Activated CD4-positive, alpha-beta T cell treated with anti-CD3 and anti-CD28 coated beads for 24 hours (primary cell): Measurements from ENCODE around the gene SSR4.
"Not testable (repeated sequence)": the region's sequence is repeated elsewhere in the genome, so short reads cannot be mapped to it uniquely, and the experiment has no call there.

ENCODE experiments used
- DNase-seq, 2 donors: peaks; one replicate each; pipeline ENCODE4 v3.0.0-alpha.2; 2020; ENCODE audit warnings: low read depth in 2 of 2

SSR4 gene

DNA sequence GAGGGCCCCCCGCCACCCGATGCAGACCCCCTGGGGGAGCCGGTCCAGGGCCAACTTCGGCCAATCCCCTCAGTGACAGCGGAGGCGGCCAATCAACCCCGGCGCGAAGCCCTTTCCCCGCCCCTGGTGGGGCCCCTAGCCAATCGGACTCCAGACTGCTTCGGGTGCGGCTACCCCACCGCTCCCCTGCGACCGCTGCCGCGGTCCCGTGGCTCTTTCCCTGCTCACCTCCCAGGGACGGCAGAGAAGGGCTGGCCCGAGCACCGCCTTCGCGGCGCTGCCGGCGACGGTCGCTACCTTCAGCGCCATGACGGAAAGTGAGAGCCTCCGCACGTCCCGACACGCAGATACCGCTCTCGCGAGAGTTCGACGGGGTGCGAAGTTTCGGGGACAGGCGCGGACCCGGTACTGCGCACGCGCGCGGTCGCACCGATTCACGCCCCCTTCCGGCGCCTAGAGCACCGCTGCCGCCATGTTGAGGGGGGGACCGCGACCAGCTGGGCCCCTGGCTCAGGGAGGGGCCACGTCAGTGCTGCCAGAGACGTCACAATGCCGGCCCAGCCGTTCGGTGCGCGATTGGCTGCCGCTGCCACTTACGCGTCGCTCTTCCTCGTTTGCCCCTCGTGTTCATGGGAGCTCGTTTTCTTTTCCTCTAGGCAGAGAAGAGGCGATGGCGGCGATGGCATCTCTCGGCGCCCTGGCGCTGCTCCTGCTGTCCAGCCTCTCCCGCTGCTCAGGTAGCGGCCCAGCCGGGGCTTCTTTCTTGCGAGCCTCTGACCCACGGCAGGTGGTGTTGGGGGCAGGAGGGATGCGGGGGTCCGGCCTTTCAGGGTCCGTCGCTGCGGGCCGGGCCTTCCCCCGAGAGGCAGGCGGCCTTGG, at the start of gene SSR4, which contains the start of gene IDH3G:
Gene SSR4 (plus strand): TSS at position 651 of the 879 bp plus-strand sequence. CDS start 20 bp downstream, at position 671.
Gene IDH3G (minus strand): TSS at position 358 of the 879 bp plus-strand sequence. CDS start 49 bp downstream, at position 309.
- DNase-seq, result peak; percentile 84 to 87

DNA sequence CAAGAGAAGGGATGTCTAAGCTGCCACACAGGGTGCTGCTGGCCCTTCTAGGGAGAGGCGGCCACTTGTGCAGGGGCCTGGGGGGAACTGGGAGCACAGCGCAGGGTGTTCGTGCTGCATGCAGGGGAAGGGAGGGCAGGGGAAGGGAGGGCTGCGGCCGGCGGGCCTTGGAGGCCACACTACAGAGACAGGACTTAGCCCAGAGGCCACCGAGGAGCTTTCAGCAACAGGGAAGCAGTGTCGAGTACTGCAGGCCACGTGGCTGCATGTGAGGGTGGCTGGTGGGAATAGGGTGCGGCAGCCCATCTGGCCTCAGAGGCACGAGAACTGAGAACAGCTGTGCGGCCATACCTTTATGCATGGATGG, 49.4 kb upstream of the SSR4 start:
- not testable (repeated sequence) for DNase-seq

DNA sequence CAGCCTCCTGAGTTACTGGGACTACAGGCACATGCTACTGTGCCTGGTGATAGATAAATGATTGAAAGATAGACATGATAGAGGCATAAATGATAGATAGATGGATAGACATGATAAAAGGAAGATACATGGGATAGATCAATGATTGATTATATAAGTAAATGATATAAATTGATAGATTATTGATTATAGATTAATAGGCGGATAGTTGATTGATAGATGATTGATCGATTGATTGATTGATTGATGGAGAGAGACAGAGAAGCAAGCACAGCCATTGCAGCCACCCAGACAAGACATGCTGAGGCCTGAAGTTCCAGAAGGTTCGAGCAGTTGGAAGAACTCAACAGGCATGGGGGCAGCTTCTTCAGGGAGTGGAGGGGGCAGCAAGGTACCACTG, 48.1 kb upstream of the SSR4 start:
- no peak for DNase-seq

DNA sequence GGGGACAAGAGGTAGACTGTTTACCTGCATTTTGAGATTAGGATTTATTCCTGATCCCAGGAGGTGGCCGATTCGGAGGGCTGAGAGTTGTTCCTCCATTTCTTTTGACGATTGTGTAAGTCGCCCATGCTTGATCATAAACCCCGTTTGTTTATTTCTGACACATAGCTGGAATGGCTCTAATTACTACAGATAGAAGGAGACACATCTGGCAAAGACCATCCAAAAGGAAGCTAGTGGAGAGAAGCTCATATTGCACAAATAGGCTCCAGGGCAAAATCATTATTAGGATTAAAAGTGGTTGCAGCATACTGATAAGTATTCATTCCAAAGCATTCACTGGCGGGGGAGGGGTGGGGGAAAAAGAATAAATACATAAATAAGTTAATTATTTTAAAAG, 47.5 kb upstream of the SSR4 start:
- DNase-seq, result not testable (repeated sequence)

DNA sequence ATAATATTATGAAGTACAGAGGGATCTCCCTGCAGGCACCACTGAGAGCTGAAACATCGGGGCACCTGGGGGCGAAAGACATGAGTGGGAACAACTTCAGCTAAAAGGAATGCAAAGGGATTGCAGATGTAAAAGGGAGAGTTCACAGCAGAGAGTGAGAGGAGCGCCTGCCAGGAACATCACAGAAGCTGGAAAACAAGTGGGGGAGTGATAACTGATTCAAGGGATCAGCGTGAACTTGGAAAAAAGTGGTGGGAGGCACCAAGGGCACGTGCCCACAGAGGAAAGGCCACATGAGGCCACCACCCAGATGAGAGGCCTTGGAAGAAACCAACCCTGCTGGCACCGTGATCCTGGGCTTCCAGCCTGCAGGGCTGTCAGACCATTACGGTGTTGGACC, 45.5 kb upstream of the SSR4 start:
- DNase-seq, result not testable (repeated sequence)

DNA sequence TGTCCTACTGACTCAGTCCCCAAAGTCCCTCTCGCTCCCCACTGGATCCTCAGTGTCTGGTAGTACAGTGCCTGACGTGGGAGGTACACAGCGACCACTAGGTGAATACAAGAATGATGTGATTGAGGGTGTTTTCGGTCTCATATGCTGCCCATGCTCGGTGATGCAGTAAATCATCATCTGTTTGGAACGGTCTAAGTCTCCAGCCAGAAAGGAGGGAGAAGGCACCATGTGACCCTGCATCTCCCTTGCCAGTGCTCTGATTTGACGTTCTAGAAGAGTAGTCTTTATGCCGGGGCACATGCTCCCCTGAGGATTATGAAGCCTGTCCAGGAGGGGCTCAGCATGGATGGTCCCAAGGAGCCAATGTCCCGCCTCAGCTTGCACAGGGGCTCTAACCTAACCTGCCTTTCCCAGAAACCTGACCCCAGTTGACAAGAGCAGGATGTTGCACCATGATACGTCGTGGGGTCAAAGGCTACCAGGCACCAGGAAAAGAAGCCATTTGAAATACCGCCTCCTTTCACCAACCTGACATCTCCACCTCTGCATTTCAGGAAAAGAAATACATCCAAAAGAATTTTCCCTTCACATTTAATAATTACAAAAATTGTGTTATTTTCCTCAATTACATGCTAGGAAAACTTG, 44.2 kb upstream of the SSR4 start:
- DNase-seq, result no peak

DNA sequence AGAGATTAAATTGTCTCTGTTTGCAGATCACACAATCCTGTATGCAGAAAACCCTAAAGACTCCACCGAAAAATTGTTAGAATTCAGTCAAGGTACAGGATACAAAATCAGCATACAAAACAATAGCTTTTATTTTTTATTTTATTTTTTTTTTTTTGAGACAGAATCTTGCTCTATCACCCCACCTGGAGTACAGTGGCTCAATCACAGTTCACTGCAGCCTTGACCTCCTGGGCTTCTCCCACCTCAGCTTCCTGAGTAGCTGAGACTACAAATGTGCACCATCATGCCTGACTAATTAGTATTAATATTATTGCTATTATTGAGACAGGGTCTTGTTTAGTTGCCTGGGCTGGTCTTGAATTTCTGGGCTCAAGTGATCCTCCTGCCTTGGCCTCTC, 39.3 kb upstream of the SSR4 start:
- no peak for DNase-seq

DNA sequence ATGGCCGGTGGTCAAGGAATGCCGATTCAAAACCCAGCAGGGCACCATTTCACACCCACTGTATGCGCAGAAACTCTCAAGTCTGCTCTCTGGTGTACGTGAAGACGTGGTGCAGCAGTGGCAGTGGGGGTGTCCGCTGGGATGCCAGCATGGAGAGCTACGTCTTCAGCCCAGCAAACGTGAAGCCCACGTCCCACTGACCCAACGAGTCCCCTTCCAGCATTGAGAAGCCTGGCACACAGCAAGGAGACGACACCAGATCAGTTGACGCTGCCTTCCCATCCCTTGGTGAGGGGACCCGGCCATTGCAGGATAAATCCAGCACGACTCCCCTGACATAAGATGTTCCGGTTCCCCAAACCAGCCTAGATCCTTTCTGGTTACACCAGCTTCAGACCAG, 32.6 kb upstream of the SSR4 start:
- DNase-seq, result no peak

DNA sequence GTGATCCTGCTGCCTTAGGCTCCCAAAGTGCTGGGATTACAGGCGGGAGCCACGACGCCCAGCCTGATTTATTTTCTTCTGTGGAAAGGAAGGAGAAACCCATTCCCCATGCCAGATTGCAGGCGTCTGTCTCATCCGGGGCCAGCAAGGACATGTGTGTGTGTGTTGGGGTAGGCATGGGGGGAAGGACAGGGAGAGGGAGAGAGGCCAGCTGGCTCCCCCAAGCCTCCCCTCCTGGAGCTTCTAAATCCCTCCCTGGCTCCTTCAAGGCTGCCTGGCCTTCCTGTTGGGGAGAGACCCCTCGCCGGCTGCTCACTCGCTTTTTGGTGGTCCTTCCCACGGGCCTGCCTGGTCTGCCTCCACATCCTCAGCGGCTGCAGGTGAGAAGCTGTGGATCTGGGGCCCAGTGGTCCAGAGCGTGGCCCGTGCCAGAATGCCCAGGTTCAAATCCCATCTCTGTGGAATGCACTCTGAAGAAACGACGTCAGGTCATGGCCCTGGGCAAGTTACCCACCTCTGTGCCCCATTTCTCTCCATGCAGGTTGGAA, 31.8 kb upstream of the SSR4 start:
- no peak for DNase-seq

DNA sequence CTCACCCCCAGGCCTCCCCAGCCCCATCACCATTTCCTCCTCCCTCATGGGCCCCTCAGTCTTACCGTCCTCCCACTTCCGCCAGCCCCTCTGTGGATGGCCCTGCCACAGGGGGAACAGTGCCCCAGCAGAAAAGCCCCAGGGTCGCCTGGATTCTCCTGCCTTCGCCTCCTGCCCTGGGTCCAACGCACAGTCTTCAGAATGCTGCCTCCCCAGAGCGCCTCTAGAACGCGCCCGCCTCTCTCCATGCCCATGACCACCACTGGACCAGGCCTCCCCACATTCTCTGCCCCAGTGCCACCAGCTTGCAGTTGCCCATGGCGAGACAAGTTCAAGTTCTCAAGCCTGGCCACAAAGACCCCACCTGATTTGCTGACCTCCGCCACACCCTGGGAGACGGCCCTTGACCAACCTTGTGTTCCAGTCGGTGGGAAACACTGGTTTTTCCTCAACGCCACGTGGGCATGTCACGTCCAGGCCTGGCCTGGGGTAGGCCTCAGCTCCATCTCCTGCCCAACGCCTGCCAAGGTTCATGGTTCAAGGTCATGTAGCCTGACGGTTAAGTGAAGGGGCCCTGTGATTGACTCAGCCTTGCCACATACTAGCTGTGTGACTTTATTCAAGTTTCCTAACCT, 31.1 kb upstream of the SSR4 start:
- DNase-seq, result no peak

DNA sequence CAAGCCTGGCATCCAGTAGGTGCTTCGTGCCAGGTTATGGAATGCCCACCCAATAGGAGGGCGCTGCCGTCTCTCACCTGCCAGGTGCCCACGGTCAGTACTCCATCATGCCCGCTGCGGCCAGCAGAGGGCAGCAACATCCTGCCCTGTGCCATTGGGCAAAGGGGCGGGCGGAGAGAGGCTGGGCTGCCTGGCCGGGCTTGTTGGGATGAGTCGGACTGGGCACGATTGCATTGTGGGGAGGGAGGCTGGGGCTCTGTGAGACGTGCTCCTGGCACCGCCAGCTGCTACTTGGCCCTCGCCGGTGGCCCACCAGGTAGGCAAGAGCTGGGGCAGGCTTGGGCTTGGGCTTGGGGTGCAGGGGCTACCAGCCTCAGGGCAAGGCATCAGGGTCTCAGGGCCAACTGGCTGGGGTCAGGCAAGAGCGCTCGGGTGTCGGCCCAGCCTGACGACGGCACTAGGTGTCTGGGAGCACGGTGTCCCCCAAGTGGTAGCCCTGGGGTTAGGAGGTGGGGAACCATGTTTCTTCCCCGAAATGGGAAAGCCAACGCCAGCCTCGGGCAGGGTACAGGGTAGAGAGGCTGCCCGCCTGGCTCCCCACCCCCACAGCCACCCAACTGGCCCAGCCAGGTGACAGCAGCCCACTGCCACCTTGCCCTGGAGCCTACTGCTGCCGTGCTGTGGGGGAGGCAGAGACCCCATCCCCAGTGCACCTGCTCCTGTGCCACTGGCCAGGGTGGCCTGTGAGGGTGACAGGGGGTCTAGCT, 30.3 kb upstream of the SSR4 start, which contains the start of gene PLXNB3:
Gene PLXNB3 (plus strand): TSS at position 261 of the 767 bp plus-strand sequence. CDS start 1,287 bp downstream, outside the sequence.
- peak; percentile 56 to 64 for DNase-seq

DNA sequence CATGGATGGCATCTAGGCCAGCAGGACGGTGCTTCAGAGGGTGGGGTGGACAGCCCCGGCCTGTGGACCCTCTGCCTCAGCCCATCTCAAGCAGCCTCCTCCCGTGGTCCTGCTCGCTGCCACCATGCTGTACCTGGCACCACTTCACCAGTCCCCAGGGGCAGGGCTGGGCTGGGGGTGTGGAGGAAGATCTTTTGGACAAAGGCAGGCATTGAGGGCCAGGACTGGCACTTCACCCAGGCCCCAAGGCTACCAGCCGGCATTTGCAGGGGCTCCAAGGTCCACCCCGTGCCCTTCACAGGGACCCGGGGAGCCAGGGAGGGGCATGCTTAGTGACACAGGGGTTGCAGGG, 29.7 kb upstream of the SSR4 start:
- no peak for DNase-seq

DNA sequence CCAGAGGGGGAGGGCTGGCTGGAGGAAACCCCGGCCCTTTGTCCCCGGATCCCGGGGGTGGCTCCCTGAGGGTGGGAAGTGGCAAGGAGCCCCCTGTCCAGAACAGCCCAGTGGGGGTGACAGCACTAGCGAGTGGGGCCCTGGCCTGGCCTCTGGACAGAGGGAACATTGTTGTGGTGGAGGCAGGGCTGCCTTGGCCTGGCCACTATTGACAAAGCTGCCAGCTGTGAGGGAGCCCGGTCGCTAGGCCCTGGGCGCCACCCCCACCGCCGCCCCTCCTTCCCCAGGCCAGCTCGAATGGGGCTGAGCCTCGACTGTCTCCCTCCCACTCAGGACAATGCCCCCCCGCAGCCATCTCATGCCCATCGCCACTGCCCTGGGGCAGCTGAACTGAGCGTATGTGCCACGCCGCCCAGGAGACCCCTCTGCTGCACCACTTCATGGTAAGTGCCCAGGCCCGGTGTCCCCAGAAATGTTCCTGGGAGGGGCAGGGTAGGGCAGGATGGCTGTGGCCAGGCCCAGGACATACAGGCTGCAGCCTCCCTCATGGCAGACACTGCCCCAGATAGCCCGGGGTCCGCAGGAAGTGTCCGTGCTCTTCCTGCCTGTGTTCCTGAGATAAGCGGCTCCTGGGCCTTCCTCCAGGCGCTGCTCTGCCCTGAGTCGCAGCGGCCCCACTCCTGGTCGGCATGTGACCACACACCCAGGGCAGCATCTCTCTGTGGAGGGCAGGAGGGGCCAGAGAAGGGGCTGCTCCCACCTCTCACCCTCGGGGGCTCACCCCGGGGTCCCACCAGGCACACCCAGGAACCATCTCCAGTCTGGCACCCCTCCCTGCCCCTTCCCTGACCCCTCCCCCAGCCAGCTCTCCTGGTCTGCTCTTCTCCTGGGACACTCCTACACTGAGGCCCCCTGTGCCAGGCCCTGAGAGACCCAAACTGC, 29.1 kb upstream of the SSR4 start:
- DNase-seq, result no peak

DNA sequence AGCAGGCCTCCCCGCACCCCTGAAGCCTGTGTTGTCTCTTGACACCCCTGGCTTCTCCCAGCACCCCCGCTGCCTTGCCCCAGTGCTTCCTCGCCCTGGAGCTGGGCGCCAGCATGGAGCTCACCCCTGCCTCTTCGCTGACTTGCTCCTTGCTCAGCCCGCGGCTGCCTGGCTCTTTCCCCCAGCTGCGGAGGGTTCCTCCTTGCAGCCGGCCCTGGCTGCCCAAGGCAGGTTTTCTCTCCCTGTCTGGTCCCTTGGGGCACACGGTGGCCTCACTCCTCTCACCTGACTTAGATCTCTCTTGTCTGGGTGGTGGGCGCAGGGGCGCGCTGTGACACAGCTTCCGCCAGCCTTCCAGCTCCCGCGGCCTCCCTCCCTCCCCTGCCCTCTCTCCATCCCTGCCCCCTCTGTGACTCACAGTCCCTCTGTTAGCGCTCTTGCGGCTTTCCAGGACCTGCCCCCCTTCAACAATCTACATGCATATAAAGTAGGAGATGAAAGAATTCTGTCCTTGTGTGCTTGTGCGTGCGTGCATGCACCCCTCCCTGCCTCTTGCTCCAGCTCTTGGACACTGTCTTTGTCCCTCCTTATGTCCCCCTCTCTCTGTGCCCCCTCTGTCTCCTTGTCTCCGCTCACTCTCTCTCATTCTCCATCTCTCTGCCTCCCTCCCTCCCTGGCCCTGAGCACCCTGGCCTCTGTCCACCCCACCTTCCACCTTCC, 28.2 kb upstream of the SSR4 start:
- DNase-seq, result peak; percentile 28 to 30

DNA sequence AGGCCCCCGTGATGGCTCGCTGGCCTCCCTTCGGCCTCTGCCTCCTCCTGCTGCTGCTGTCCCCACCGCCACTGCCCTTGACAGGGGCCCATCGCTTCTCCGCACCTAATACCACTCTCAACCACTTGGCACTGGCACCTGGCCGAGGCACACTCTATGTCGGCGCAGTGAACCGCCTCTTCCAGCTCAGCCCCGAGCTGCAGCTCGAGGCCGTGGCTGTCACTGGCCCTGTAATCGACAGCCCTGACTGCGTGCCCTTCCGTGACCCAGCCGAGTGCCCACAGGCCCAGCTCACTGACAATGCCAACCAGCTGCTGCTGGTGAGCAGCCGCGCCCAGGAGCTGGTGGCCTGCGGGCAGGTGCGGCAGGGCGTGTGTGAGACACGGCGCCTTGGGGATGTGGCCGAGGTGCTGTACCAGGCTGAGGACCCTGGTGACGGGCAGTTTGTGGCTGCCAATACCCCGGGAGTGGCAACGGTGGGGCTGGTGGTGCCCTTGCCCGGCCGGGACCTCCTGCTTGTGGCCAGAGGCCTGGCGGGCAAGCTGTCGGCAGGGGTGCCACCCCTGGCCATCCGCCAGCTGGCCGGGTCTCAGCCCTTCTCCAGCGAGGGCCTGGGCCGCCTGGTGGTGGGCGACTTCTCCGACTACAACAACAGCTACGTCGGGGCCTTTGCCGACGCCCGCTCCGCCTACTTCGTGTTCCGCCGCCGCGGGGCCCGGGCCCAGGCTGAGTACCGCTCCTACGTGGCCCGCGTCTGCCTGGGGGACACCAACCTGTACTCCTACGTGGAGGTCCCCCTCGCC, 27.4 kb upstream of the SSR4 start:
- no peak for DNase-seq

DNA sequence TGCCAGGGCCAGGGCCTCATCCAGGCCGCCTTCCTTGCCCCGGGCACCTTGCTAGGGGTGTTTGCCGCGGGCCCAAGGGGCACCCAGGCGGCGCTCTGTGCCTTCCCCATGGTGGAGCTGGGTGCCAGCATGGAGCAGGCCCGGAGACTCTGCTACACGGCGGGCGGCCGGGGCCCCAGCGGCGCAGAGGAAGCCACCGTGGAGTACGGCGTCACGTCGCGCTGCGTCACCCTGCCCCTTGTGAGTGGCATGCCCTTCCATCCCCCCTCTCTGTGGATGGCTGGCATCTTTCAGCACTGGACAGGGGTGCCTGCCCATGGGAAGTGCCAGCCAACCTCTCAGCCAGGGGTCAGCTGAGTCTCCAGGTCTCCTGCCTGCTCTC, 26.8 kb upstream of the SSR4 start:
- DNase-seq, result no peak

DNA sequence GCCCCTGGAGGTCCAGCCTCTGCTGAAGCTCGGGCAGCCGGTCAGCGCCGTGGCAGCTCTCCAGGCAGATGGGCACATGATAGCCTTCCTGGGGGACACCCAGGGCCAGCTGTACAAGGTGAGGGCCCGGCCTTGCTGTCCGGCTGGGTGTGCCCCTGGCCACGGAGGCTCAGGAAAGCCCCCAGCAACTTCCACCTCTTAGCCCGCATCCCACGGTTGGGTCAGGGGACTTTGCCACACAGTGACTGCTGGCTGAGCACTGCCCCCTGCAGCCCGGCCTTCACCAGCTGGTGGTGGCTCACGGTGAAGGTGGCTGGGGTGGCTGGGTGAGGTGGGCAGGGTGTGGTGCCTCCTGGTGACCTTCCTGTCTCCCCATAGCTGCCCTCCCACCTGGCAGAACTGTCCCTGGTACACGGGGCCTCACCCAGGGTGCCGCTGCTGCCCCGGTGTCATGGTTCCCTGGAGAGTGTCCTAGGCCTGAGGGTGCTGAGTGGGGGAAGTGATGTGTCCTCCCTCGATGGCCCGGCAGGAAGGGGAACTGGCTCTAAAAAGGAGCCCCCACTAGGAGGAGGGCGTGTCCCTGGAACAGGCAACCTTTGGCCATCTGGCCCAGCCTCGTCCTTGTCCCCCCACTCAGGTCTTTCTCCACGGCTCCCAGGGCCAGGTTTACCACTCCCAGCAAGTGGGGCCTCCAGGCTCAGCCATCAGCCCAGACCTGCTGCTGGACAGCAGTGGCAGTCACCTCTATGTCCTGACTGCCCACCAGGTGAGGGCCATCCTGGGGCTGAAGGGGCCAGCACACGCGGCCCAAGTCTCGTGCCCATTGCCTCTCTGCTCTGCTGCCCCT, 25.9 kb upstream of the SSR4 start:
- no peak for DNase-seq
